ENCODE measurements around the gene CAMK1D. TPM values are rescaled to one million over a fixed set of nuclear protein-coding genes. Genes with fewer than 3 reads are reported as not detected.

CAMK1D gene
- total RNA-seq, 2 donors from 2014 or later = 4.5 to 7.8 TPM

DNA sequence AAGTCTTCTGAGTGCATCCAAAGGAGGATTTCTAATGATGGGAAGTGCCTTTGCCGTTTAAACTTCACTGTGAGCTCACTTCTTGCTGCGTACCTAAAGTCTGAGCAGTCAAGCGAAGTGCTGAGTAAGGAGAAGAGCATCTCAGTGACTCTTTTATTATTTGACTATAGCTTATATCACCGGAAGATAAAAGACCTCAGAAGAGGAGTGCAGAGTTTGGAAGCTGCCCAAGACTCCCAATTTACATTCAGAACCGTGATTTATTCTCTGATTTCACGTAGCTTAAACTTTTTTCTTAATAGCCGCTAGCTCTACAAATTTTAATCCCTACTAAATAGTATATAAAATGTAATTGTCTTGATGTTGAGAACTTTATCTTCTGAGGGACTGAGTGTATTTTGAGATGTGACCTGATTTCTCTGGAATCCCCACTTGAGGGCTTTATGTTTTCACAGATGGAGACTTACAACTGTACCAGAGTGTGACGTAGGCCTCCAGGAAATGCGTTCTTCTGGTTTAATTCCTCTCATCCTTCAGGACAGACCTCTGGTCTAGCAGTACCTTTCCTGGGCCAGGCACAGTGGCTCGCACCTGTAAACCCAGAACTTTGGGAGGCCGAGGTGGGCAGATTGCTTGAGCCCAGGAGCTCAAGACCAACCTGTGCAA lies 51.1 kb downstream of the CAMK1D start:
- Histone ChIP-seq H3K4me3 (ENCODE audit: low read length) (no peak overlapping the region), H3K27ac (ENCODE audit: low read depth, low read length) (no peak overlapping the region), H3K9ac (ENCODE audit: extremely low read depth, low read length, poor library complexity, severe bottlenecking) (no peak overlapping the region), H3K4me1 (ENCODE audit: control insufficient read depth, insufficient read depth, low read length) (no peaks in the 10 kb centered on the region), H3K36me3 (ENCODE audit: control insufficient read depth, insufficient read depth, low read length) (no peaks in the 10 kb centered on the region), H3K9me3 (ENCODE audit: control insufficient read depth, low read length) (no peaks in the 10 kb centered on the region), H3K27me3 (ENCODE audit: control insufficient read depth, insufficient read depth, low read length, poor library complexity, severe bottlenecking) (no peaks in the 10 kb centered on the region)
- TF ChIP-seq CTCF (conservative IDR thresholded peaks at IDR 0.05) = no peak
- peaks cover 1% of the 10 kb centered on the region for H3K9me3 Mint-ChIP-seq
- no peak for DNase-seq
- no peaks in the 10 kb centered on the region for H3K27me3 Mint-ChIP-seq (ENCODE audit: insufficient read depth)
- 91 to 100% methylated on average over 6 to 10 of the region's 11 CpGs for WGBS, 2 experiments (ENCODE audit: insufficient coverage in 1 of 2, insufficient read length in 1 of 2)
- H3K36me3 Mint-ChIP-seq (ENCODE audit: low read depth) = no peaks in the 10 kb centered on the region
- H3K27ac Mint-ChIP-seq = no peak overlapping the region
- no peak overlapping the region for H3K4me3 Mint-ChIP-seq
- peaks cover 10% of the 10 kb centered on the region for H3K4me1 Mint-ChIP-seq

- Mint-ChIP-seq H3K4me3 (no peak overlapping the region), H3K9me3 (no peaks in the 10 kb centered on the region), H3K27ac (no peak overlapping the region), H3K4me1 (peaks cover 10% of the 10 kb centered on the region), H3K36me3 (ENCODE audit: low read depth) (no peaks in the 10 kb centered on the region), H3K27me3 (ENCODE audit: insufficient read depth) (no peaks in the 10 kb centered on the region)
- H3K27me3 ChIP-seq (ENCODE audit: control insufficient read depth, insufficient read depth, low read length, poor library complexity, severe bottlenecking) = no peaks in the 10 kb centered on the region
- H3K27ac ChIP-seq (ENCODE audit: low read depth, low read length) = no peak overlapping the region
- TF ChIP-seq CTCF (conservative IDR thresholded peaks at IDR 0.05) = no peak
- H3K36me3 ChIP-seq (ENCODE audit: control insufficient read depth, insufficient read depth, low read length) = no peaks in the 10 kb centered on the region
- no peaks in the 10 kb centered on the region for H3K9me3 ChIP-seq (ENCODE audit: control insufficient read depth, low read length)
- 95 to 100% methylated on average over 1 to 2 of the region's 2 CpGs for WGBS, 2 experiments (ENCODE audit: insufficient coverage in 1 of 2, insufficient read length in 1 of 2)
- DNase-seq = no peak
- no peaks in the 10 kb centered on the region for H3K4me1 ChIP-seq (ENCODE audit: control insufficient read depth, insufficient read depth, low read length)
- H3K4me3 ChIP-seq (ENCODE audit: low read length) = no peak overlapping the region
- no peak overlapping the region for H3K9ac ChIP-seq (ENCODE audit: extremely low read depth, low read length, poor library complexity, severe bottlenecking)
These were observed 52.1 kb downstream of the CAMK1D start for GRCh38 chr10:12401466-12401865.

- no peak overlapping the region for H3K4me3 ChIP-seq (ENCODE audit: low read length)
- TF ChIP-seq CTCF (conservative IDR thresholded peaks at IDR 0.05) = no peak
- no peak overlapping the region for H3K27ac Mint-ChIP-seq
- peaks cover 5% of the 10 kb centered on the region for H3K4me1 Mint-ChIP-seq
- H3K9me3 ChIP-seq (ENCODE audit: control insufficient read depth, low read length) = no peaks in the 10 kb centered on the region
- no peak overlapping the region for H3K4me3 Mint-ChIP-seq
- no peaks in the 10 kb centered on the region for H3K27me3 Mint-ChIP-seq (ENCODE audit: insufficient read depth)
- H3K4me1 ChIP-seq (ENCODE audit: control insufficient read depth, insufficient read depth, low read length) = no peaks in the 10 kb centered on the region
- no peak overlapping the region for H3K9ac ChIP-seq (ENCODE audit: extremely low read depth, low read length, poor library complexity, severe bottlenecking)
- H3K36me3 ChIP-seq (ENCODE audit: control insufficient read depth, insufficient read depth, low read length) = no peaks in the 10 kb centered on the region
- no peaks in the 10 kb centered on the region for H3K36me3 Mint-ChIP-seq (ENCODE audit: low read depth)
- DNase-seq = no peak
- no peaks in the 10 kb centered on the region for H3K9me3 Mint-ChIP-seq
- 87 to 96% methylated on average over 6 to 9 of the region's 9 CpGs for WGBS, 2 experiments (ENCODE audit: insufficient coverage in 1 of 2, insufficient read length in 1 of 2)
- H3K27me3 ChIP-seq (ENCODE audit: control insufficient read depth, insufficient read depth, low read length, poor library complexity, severe bottlenecking) = no peaks in the 10 kb centered on the region
- H3K27ac ChIP-seq (ENCODE audit: low read depth, low read length) = no peak overlapping the region
These were observed 53.8 kb downstream of the CAMK1D start for GRCh38 chr10:12403119-12403518.

Measured in endodermal cell (in vitro differentiated cells).